ENCODE data around the gene RGS12.

RGS12 gene

GRCh38 chr4:3330707-3331106, 37.9 kb downstream of the RGS12 start:
- no peak for DNase-seq (ENCODE audit: low read depth in 2 of 2)

DNA sequence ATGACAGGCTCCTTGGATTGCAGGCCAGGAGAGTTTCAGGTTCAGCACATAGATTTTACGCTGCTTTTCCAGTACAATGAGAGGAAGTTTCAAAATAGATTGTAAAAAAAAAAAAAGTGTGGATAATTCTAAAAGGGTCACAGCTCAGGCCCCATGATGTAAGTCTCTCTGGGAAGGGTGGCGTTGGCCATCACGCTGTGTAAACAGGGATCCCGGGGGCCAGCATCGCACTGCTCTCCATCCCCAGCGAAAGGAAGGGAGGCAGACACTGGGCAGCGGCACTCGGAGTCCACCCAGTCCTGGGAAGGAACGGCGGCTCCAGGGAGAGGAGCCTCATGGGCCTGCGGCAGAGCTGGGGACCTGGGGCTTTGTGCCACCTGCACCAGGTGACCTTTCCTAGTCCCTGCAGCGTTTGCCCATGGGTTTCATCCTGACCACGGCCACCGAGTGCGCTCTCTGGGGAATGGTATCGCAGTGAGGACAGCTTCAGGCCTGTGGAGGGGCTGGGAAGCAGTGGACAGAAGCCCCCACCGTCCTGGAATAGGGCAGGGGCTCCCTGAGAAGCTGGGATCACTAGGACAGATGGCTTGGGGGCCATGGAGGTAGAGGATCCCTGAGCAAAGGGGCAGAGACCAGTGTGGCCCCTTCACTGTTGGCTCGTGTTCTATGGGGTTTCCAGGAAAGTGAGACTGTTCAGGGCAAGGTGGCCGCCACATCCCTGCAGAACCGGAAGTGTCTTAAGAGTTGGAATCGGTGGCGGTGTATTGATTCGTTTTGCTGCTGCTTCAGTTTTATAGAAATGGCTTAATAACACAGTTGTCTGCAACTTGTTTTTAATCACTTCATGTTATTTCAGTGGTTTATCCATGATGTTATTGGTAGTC, 38.9 kb downstream of the RGS12 start:
- no peak for DNase-seq (ENCODE audit: low read depth in 2 of 2)

- DNase-seq (ENCODE audit: low read depth in 2 of 2) = no peak
These were observed 39.7 kb downstream of the RGS12 start for GRCh38 chr4:3332498-3332897.

DNA sequence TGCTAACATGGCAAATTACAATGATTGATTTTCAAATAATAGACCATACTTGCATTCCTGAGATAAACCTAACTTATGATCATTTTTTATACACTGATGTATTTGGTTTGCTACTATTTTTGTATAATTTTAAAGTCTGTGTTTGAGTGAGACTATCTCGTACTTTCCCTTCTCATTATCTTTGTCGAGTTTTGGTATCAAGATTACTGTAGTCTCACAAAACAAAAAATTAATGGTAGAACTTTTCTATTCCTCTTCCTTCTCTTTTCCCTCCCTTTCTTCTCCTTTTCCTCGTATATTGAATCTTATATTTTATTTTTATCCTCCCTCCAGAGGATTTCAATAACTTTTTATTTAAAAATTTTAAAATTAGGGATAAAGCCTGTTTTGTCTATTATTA, 41.5 kb downstream of the RGS12 start:
- DNase-seq (ENCODE audit: low read depth in 2 of 2) = no peak

DNA sequence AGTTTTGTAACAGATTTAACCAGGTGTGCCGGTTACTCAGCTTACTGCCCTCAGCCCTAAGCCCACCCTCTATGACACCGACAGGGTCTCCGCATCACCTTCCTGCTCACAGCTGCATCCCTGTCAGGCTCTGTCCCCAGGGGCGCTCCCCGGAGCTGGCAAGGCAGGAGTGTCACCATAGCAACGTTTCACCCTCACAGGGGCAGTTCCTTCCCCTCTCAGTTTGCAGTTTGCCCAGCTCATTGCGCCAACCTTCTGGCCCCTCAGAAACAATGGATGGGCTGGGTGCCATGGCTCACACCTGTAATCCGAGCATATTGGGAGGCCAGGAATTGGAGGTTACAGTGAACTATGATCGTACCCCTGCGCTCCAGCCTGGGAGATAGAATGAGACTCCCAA, 42.6 kb downstream of the RGS12 start:
- DNase-seq (ENCODE audit: low read depth in 2 of 2) = no peak

- no peak for DNase-seq (ENCODE audit: low read depth in 2 of 2)
These were observed 43.2 kb downstream of the RGS12 start for GRCh38 chr4:3335982-3336381.

- DNase-seq (ENCODE audit: low read depth in 2 of 2) = no peak
These were observed 43.8 kb downstream of the RGS12 start for GRCh38 chr4:3336382-3337356.

- DNase-seq (ENCODE audit: low read depth in 2 of 2) = no peak
These were observed 44.5 kb downstream of the RGS12 start for GRCh38 chr4:3337357-3337732.

GRCh38 chr4:3337811-3338210, 45.0 kb downstream of the RGS12 start:
- DNase-seq (ENCODE audit: low read depth in 2 of 2) = no peak

DNA sequence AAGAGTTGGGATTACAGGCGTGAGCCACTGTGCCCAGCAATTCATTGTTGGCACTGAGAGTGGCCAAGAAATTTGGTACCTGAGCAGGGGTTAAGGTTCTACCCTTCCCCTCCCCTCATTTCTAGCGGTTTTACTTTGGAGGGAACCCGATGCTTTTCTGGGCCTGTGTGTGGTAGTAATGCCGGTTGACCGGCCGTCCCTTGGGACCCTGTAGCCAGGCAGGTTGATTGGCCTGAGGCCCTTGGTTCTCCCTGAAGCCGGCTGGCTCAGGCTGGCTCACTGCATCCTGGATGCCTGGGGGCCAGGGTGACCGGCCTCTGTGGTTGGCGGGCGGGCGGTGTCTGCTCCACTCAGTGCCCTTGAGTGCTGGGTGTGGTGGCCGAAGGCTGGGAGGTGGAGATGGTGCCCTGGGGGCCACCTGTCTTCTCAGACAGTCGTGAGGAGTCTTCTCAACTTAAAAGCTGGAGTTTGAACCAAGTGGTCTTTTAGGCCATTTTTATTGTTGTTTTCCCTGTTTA, 45.6 kb downstream of the RGS12 start:
- no peak for DNase-seq (ENCODE audit: low read depth in 2 of 2)

- DNase-seq (ENCODE audit: low read depth in 2 of 2) = no peak
These were observed 46.2 kb downstream of the RGS12 start for GRCh38 chr4:3338976-3339531.

- no peak for DNase-seq (ENCODE audit: low read depth in 2 of 2)
These were observed 46.8 kb downstream of the RGS12 start for GRCh38 chr4:3339577-3339976.

GRCh38 chr4:3340038-3340699, 47.3 kb downstream of the RGS12 start:
- DNase-seq (ENCODE audit: low read depth in 2 of 2) = no peak

DNA sequence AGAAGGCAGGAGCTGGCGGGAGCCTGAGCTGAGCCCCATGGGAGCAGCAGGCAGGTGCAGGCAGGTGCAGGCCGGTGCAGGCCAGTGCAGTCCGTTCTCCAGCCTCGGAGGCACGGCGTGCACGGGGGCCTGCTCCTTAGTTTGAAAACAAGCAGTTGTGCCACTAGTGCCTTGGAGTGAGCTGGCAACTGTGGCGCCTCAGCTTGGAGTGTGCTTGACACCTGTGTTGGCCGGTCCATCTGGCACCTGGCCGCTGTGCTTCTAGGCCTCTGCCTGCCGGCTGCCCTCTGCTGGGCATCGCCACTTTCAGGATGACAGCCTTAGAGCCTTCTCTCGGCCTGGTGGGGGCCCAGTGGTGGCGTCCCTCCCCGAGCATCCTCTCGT, 47.9 kb downstream of the RGS12 start:
- no peak for DNase-seq (ENCODE audit: low read depth in 2 of 2)

DNA sequence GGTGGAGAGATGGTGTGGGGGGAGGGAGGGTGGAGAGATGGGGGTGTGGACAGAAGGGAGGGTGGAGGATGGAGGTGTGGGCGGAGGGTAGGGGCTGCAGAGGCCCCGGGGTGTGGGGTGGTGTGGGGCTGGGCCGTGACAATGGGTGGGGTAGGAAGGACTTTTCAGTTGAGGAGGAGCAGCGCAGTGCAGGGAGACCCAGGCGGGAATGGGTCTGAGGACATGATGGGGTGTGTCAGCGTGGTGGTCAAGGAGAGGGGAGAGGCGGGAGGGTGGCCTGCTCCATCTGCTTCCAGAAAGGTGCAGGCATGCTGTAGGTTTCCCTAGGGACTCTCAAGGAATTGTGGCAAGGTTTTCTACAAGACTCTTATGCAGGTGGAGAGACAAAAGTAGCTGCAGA, 48.9 kb downstream of the RGS12 start:
- no peak for DNase-seq (ENCODE audit: low read depth in 2 of 2)

DNA sequence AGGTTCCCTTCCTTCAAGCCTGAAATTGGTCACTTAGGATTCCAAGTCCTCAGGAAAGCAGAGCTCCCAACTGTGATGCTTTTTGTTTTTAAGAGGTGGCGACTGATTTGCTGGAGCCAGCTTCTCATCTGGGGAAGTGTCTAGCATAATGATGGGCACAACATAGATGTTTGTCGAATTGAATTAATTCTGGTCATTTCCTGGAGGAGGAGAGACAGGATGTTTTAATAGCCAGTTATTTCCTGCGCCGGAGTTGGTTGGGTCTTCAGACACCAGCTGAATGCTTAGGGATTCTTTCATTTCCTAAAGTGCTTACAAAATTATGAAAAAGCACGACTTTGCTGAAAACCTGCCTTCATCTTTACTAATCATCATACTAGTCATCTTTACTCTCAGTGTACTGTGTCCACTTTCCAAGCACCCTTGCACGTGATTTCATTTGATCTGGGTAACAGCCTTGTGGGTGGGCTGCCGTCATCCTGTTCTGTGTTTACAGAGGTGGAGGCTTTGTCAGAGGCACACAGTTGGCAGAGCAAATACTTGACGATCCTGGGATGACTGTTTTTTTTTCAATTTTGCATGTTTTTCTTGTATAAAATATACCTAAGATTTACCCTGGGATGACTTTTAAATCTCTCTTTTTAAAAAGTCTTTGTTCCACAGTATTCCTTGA, 49.5 kb downstream of the RGS12 start:
- DNase-seq (ENCODE audit: low read depth in 2 of 2) = no peak
